Activated CD8-positive, alpha-beta T cell treated with anti-CD3 and anti-CD28 coated beads for 36 hours (primary cell): ENCODE measurements around the gene WDR70. TPM values are rescaled to one million over a fixed set of nuclear protein-coding genes. Genes with fewer than 3 reads are reported as not detected.

Source experiments
- ATAC-seq: fragments of 200-7000 bp; cut with Tn5 transposase; one replicate; pipeline ENCODE4 v1.10.0; 2021; ENCODE audit warnings: mild to moderate bottlenecking, moderate library complexity
- CTCF ChIA-PET: fragments of 350-600 bp; sonication (Branson Sonifier 250); formaldehyde crosslinking; loops from one replicate; lab custom pipeline; 2021; ENCODE audit warnings: antibody characterized with exemption; lab: Charles Lee
- POLR2A ChIA-PET: fragments of 350-600 bp; sonication (Branson Sonifier 250); formaldehyde crosslinking; loops from one replicate; lab custom pipeline; 2021; ENCODE audit warnings: antibody characterized with exemption; lab: Charles Lee
- DNase-seq: peaks from one replicate; pipeline ENCODE4 v3.0.0-alpha.2; 2020
- H3K27ac Mint-ChIP-seq: one replicate; pipeline ENCODE4 v1.8.0; 2021; ENCODE audit warnings: mild to moderate bottlenecking, mixed read lengths
- H3K27me3 Mint-ChIP-seq: one replicate; pipeline ENCODE4 v1.8.0; 2021; ENCODE audit warnings: mixed read lengths
- H3K36me3 Mint-ChIP-seq: one replicate; pipeline ENCODE4 v1.8.0; 2021; ENCODE audit warnings: low read depth, mixed read lengths
- H3K4me1 Mint-ChIP-seq: one replicate; pipeline ENCODE4 v1.8.0; 2021; ENCODE audit warnings: low read depth, mixed read lengths
- H3K4me3 Mint-ChIP-seq: one replicate; pipeline ENCODE4 v1.8.0; 2021; ENCODE audit warnings: mild to moderate bottlenecking, moderate library complexity, mixed read lengths
- H3K9me3 Mint-ChIP-seq: one replicate; pipeline ENCODE4 v1.8.0; 2021; ENCODE audit warnings: mixed read lengths
- CTCF ChIP-seq: fragments of 200-600 bp; IDR thresholded peaks from one replicate; pipeline ENCODE4 v1.8.0; 2022; ENCODE audit warnings: antibody characterized with exemption, mild to moderate bottlenecking
- intact Hi-C: fragments of 100-400 bp; cut with micrococcal nuclease; formaldehyde crosslinking; loops from one replicate; pipeline ENCODE4 v1.10.0; 2022
- total RNA-seq, 2 experiments: library from RNA; stranded (reverse); gene quantifications; one replicate each; pipeline ENCODE4 v1.2.3, GENCODE V29; 2021

Gene WDR70
- total RNA-seq, 2 experiments from 2014 or later = 30.8 to 32.7 TPM

GRCh38 chr5:37628876-37629275 is 249.8 kb downstream of the WDR70 start:
- H3K9me3 Mint-ChIP-seq = peaks cover 33% of the 10 kb centered on the region
- intact Hi-C loops = no loop called here
- ATAC-seq (no peak), DNase-seq (no peak)
- H3K4me3 Mint-ChIP-seq = no peak overlapping the region
- no peaks in the 10 kb centered on the region for H3K4me1 Mint-ChIP-seq
- peaks cover 53% of the 10 kb centered on the region for H3K36me3 Mint-ChIP-seq
- TF ChIP-seq CTCF = no peak
- CTCF ChIA-PET = no interaction called here
- H3K27ac Mint-ChIP-seq = no peak overlapping the region
- no peaks in the 10 kb centered on the region for H3K27me3 Mint-ChIP-seq
- POLR2A ChIA-PET = no interaction called here

GRCh38 chr5:37631939-37632338 is 252.8 kb downstream of the WDR70 start:
- ATAC-seq (no peak), DNase-seq (no peak)
- CTCF ChIA-PET = no interaction called here
- H3K27ac Mint-ChIP-seq = no peak overlapping the region
- no peaks in the 10 kb centered on the region for H3K4me1 Mint-ChIP-seq
- POLR2A ChIA-PET = no interaction called here
- peaks cover 25% of the 10 kb centered on the region for H3K9me3 Mint-ChIP-seq
- H3K36me3 Mint-ChIP-seq = peaks cover 42% of the 10 kb centered on the region
- TF ChIP-seq CTCF = no peak
- no peaks in the 10 kb centered on the region for H3K27me3 Mint-ChIP-seq
- H3K4me3 Mint-ChIP-seq = no peak overlapping the region
- intact Hi-C loops = no loop called here

GRCh38 chr5:37637165-37637845 is 258.2 kb downstream of the WDR70 start:
- POLR2A ChIA-PET = interaction anchor here (0.6 kb wide), 2 partner anchors 27 to 132 kb away, joined by 3 read pairs; no protein-coding TSS in a partner anchor
- H3K4me1 Mint-ChIP-seq = no peaks in the 10 kb centered on the region

DNA sequence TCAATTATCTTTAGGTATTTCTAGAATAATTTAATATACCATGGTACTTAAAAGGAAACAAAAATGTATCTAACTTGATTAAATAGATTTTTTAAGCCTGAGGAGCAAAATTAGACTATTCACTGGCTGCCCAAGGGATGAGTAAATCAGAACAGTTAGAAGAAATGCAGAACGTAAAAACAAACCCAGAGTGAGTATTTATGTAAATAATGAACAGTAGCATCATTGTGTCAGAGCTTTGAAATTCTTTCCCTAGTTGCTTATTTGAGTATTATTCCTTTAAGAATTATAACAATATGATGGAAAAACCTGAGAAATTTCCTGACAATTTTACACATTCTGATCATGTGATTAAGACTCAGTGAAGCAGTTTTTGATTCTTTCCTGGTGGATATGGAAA is 259.8 kb downstream of the WDR70 start:
- no peak for DNase-seq
- TF ChIP-seq CTCF = no peak
- Mint-ChIP-seq H3K27me3 (no peaks in the 10 kb centered on the region), H3K36me3 (peaks cover 15% of the 10 kb centered on the region), H3K4me3 (no peak overlapping the region), H3K4me1 (no peaks in the 10 kb centered on the region), H3K27ac (no peak overlapping the region), H3K9me3 (peaks cover 8% of the 10 kb centered on the region)
- intact Hi-C loops = no loop called here
- no peak for ATAC-seq
- ChIA-PET POLR2A (no interaction called here), CTCF (interaction anchor here (1.1 kb wide), 1 partner anchor 19 kb away, joined by 3 read pairs; no protein-coding TSS in a partner anchor)

More at GRCh38 chr5:37637165-37637845, 258.2 kb downstream of the WDR70 start:
- TF ChIP-seq CTCF = no peak
- Mint-ChIP-seq H3K4me3 (no peak overlapping the region), H3K36me3 (peaks cover 15% of the 10 kb centered on the region), H3K27ac (no peak overlapping the region), H3K27me3 (no peaks in the 10 kb centered on the region), H3K9me3 (no peaks in the 10 kb centered on the region)
- no peak for DNase-seq
- CTCF ChIA-PET = no interaction called here
- intact Hi-C loops = no loop called here
- ATAC-seq = no peak

DNA sequence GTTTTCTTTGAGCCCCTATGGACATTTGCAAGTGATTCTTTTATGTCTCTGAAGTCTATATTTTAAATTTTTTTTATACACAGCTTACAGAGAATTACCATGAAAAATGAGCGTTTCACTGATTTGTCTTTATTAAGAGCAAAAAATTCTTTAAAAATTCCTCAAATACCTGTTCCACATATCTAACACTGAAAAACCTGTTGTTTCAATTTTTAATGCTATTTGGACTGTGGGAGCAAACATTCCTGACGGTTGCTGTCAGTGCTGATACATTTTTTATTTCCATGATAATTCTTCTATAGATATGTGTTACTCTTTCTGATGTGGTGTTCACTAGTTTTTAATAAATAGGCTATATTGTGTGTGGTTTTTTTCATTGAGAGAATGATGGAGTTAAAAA is 261.0 kb downstream of the WDR70 start:
- no peak for TF ChIP-seq CTCF
- H3K4me1 Mint-ChIP-seq = peaks cover 2% of the 10 kb centered on the region
- H3K27me3 Mint-ChIP-seq = no peaks in the 10 kb centered on the region
- ChIA-PET POLR2A (no interaction called here), CTCF (no interaction called here)
- no peak overlapping the region for H3K4me3 Mint-ChIP-seq
- no peak overlapping the region for H3K27ac Mint-ChIP-seq
- peaks cover 17% of the 10 kb centered on the region for H3K9me3 Mint-ChIP-seq
- intact Hi-C loops = no loop called here
- DNase-seq = no peak
- no peak for ATAC-seq
- peaks cover 16% of the 10 kb centered on the region for H3K36me3 Mint-ChIP-seq
